ENCODE measurements around the gene CCER1.

GRCh38 chr12:90984114-90984513 lies 29.1 kb upstream of the CCER1 start:
- TF ChIP-seq POLR2A (IDR thresholded peaks at IDR 0.05) = no peak
- no peak for TF ChIP-seq CTCF (IDR thresholded peaks at IDR 0.05)

Measured in heart left ventricle (tissue), 13 donors.